H9 (cell line): Measurements from ENCODE around the gene SPATA25. TPM values are rescaled to one million over a fixed set of nuclear protein-coding genes. Genes with fewer than 3 reads are reported as not detected.

ENCODE experiments used
- DNase-seq: peaks from one replicate; pipeline ENCODE4 v3.0.0-alpha.2; 2017
- H2AFZ ChIP-seq: one replicate; pipeline ENCODE4 v1.6.1; 2013; ENCODE audit warnings: mild to moderate bottlenecking, low read length, control low read depth, moderate library complexity
- H2AK5ac ChIP-seq: 2 replicates; pipeline ENCODE4 v1.6.1; 2013; ENCODE audit warnings: low read length, control low read depth, mixed read lengths; ENCODE audit not compliant: insufficient read length
- H2BK120ac ChIP-seq: one replicate; pipeline ENCODE4 v1.6.1; 2013; ENCODE audit warnings: low read depth, mild to moderate bottlenecking, low read length, control low read depth, inconsistent platforms; ENCODE audit not compliant: poor library complexity, severe bottlenecking
- H2BK12ac ChIP-seq: 2 replicates; pipeline ENCODE4 v1.6.1; 2013; ENCODE audit warnings: low read length, control low read depth, mixed read lengths, low read depth; ENCODE audit not compliant: insufficient read length
- H2BK15ac ChIP-seq: 2 replicates; pipeline ENCODE4 v1.6.1; 2013; ENCODE audit warnings: low read depth, low read length, control low read depth
- H2BK20ac ChIP-seq: one replicate; pipeline ENCODE4 v1.6.1; 2013; ENCODE audit warnings: low read depth, mild to moderate bottlenecking, low read length, control low read depth, inconsistent platforms; ENCODE audit not compliant: poor library complexity, severe bottlenecking
- H2BK5ac ChIP-seq: 2 replicates; pipeline ENCODE4 v1.6.1; 2013; ENCODE audit warnings: low read length, control low read depth, mixed read lengths; ENCODE audit not compliant: insufficient read length
- H3K14ac ChIP-seq: 2 replicates; pipeline ENCODE4 v1.6.1; 2013; ENCODE audit warnings: low read length, control low read depth; ENCODE audit not compliant: insufficient read depth
- H3K18ac ChIP-seq: 2 replicates; pipeline ENCODE4 v1.6.1; 2013; ENCODE audit warnings: low read depth, mild to moderate bottlenecking, mixed read lengths, low read length, control low read depth; ENCODE audit not compliant: insufficient read length
- H3K23ac ChIP-seq: 2 replicates; pipeline ENCODE4 v1.6.1; 2013; ENCODE audit warnings: low read length, control low read depth, mixed read lengths, low read depth; ENCODE audit not compliant: insufficient read length
- H3K23me2 ChIP-seq: 2 replicates; pipeline ENCODE4 v1.6.1; 2013; ENCODE audit warnings: low read depth, mild to moderate bottlenecking, mixed read lengths, low read length, control low read depth; ENCODE audit not compliant: insufficient read length, poor library complexity, severe bottlenecking
- H3K27ac ChIP-seq: 2 replicates; pipeline ENCODE4 v1.5.1; 2013; ENCODE audit warnings: low read length, control low read depth, mixed read lengths, low read depth; ENCODE audit not compliant: insufficient read length
- H3K27me3 ChIP-seq: 2 replicates; pipeline ENCODE4 v1.6.1; 2013; ENCODE audit warnings: low read length, control low read depth, inconsistent platforms; ENCODE audit not compliant: insufficient read depth
- H3K4ac ChIP-seq: 2 replicates; pipeline ENCODE4 v1.6.1; 2013; ENCODE audit warnings: low read depth, mild to moderate bottlenecking, control low read depth, inconsistent platforms, low read length, moderate library complexity
- H3K4me1 ChIP-seq: 2 replicates; pipeline ENCODE4 v1.6.1; 2013; ENCODE audit warnings: low read length, control low read depth, inconsistent platforms; ENCODE audit not compliant: insufficient read depth
- H3K4me2 ChIP-seq: 2 replicates; pipeline ENCODE4 v1.6.1; 2013; ENCODE audit warnings: low read length, control low read depth, mixed read lengths; ENCODE audit not compliant: insufficient read length, insufficient read depth
- H3K56ac ChIP-seq: 2 replicates; pipeline ENCODE4 v1.6.1; 2013; ENCODE audit warnings: low read depth, mild to moderate bottlenecking, mixed read lengths, low read length, control low read depth; ENCODE audit not compliant: insufficient read length
- H3K79me1 ChIP-seq: 2 replicates; pipeline ENCODE4 v1.6.1; 2013; ENCODE audit warnings: low read depth, mild to moderate bottlenecking, moderate library complexity, low read length, control low read depth, inconsistent platforms; ENCODE audit not compliant: insufficient read depth, poor library complexity, severe bottlenecking
- H3K79me2 ChIP-seq: 2 replicates; pipeline ENCODE4 v1.6.1; 2013; ENCODE audit warnings: low read length, control low read depth, inconsistent platforms; ENCODE audit not compliant: insufficient read depth
- H3K9ac ChIP-seq: 2 replicates; pipeline ENCODE4 v1.6.1; 2013; ENCODE audit warnings: low read length, control low read depth, mixed read lengths; ENCODE audit not compliant: insufficient read length; ENCODE audit errors: extremely low read depth
- H3K9me3 ChIP-seq: one replicate; pipeline ENCODE4 v1.6.1; 2013; ENCODE audit warnings: low read depth, low read length, inconsistent platforms; ENCODE audit not compliant: control insufficient read depth
- H3T11ph ChIP-seq: one replicate; pipeline ENCODE4 v1.6.1; 2013; ENCODE audit warnings: mild to moderate bottlenecking, low read length, control low read depth, inconsistent platforms
- H4K20me1 ChIP-seq: one replicate; pipeline ENCODE4 v1.6.1; 2013; ENCODE audit not compliant: control insufficient read depth, insufficient read length, insufficient read depth
- H4K5ac ChIP-seq: 2 replicates; pipeline ENCODE4 v1.6.1; 2013; ENCODE audit warnings: low read depth, mild to moderate bottlenecking, mixed read lengths, low read length, control low read depth; ENCODE audit not compliant: insufficient read length
- H4K8ac ChIP-seq: replicated peaks from 2 replicates; pipeline ENCODE4 v1.6.1; 2013; ENCODE audit warnings: low read length, control low read depth, mixed read lengths, low read depth; ENCODE audit not compliant: insufficient read length
- H4K91ac ChIP-seq: 2 replicates; pipeline ENCODE4 v1.6.1; 2013; ENCODE audit warnings: low read depth, mild to moderate bottlenecking, moderate library complexity, mixed read lengths, low read length, control low read depth; ENCODE audit not compliant: insufficient read length
- H3K27ac Mint-ChIP-seq, 3 experiments: 2 replicates in 2 of 3; 3 replicates in 1 of 3; pipeline ENCODE4 v1.8.0; 2020 to 2021; ENCODE audit warnings: mixed read lengths in 3 of 3, mild to moderate bottlenecking in 1 of 3, moderate library complexity in 1 of 3
- H3K27me3 Mint-ChIP-seq: 2 replicates; pipeline ENCODE4 v1.8.0; 2021; ENCODE audit warnings: low read depth, mild to moderate bottlenecking, moderate library complexity, mixed read lengths
- H3K36me3 Mint-ChIP-seq, 3 experiments: 2 replicates in 2 of 3; 3 replicates in 1 of 3; pipeline ENCODE4 v1.8.0; 2020 to 2021; ENCODE audit warnings: low read depth in 3 of 3, mixed read lengths in 3 of 3; ENCODE audit not compliant: insufficient read depth in 1 of 3
- H3K4me1 Mint-ChIP-seq, 2 experiments: 2 replicates each; pipeline ENCODE4 v1.8.0; 2020; ENCODE audit warnings: mixed read lengths in 2 of 2
- H3K4me3 Mint-ChIP-seq, 2 experiments: 2 replicates in 1 of 2; 3 replicates in 1 of 2; pipeline ENCODE4 v1.8.0; 2020 to 2021; ENCODE audit warnings: mild to moderate bottlenecking in 2 of 2, mixed read lengths in 2 of 2, moderate library complexity in 1 of 2
- H3K9me3 Mint-ChIP-seq, 2 experiments: 2 replicates in 1 of 2; 3 replicates in 1 of 2; pipeline ENCODE4 v1.8.0; 2020; ENCODE audit warnings: mild to moderate bottlenecking in 2 of 2, mixed read lengths in 2 of 2, moderate library complexity in 1 of 2
- CTCF ChIP-seq: fragments of 200-600 bp; sonication (generic); conservative IDR thresholded peaks from 3 replicates; pipeline ENCODE4 v1.8.0; 2021; ENCODE audit warnings: antibody characterized with exemption, mild to moderate bottlenecking
- WGBS: extraction: QIAGEN DNeasy Blood & Tissue Kit; methylation state at CpG from one replicate; pipeline ENCODE4 v1.1.7; 2013; ENCODE audit warnings: missing lambda C conversion rate, low lambda C conversion rate, mixed read lengths; ENCODE audit not compliant: insufficient read length; ENCODE audit errors: extremely low coverage; 5-methylcytosine and 5-hydroxymethylcytosine counted together
- total RNA-seq: library from RNA; stranded (reverse); gene quantifications from 2 replicates; pipeline ENCODE4 v1.2.1, GENCODE V29; 2021

SPATA25 gene
- total RNA-seq, 1 experiment from 2014 or later, result 2.4 TPM

- H2BK15ac ChIP-seq, result no peak overlapping the region; the same call in 1 of the 2 replicates
- peaks cover 2% of the 10 kb centered on the region for H4K20me1 ChIP-seq
- no peaks in the 10 kb centered on the region for H3K79me1 ChIP-seq
- no peak overlapping the region for H2AFZ ChIP-seq
- H2BK5ac ChIP-seq, result no peak overlapping the region
- H3K27ac ChIP-seq, result no peak overlapping the region
- H3K56ac ChIP-seq, result no peak overlapping the region
- H3K9me3 ChIP-seq, result no peaks in the 10 kb centered on the region
- H4K5ac ChIP-seq, result no peak overlapping the region
- peaks cover 3% of the 10 kb centered on the region; the same call in 1 of the 2 replicates for H3K79me2 ChIP-seq
- Mint-ChIP-seq H3K36me3 (peaks cover 0 to 7% (median 2%) of the 10 kb centered on the region in 3 experiments; a peak in 3 of 7 replicates), H3K27me3 (no peaks in the 10 kb centered on the region), H3K27ac (no peak overlapping the region; a peak in 1 of 7 replicates), H3K4me3 (no peak overlapping the region; a peak in 1 of 5 replicates), H3K9me3 (no peaks in the 10 kb centered on the region), H3K4me1 (peaks cover 26 to 29% of the 10 kb centered on the region in 2 experiments)
- H3K18ac ChIP-seq, result no peak overlapping the region
- H2BK20ac ChIP-seq, result no peak overlapping the region
- no peaks in the 10 kb centered on the region for H3K27me3 ChIP-seq
- H3T11ph ChIP-seq, result no peak overlapping the region
- TF ChIP-seq CTCF, result no peak
- no peak overlapping the region for H2BK12ac ChIP-seq
- DNase-seq, result no peak
- no peak overlapping the region for H4K91ac ChIP-seq
- H3K4me1 ChIP-seq, result peaks cover 2% of the 10 kb centered on the region; the same call in 1 of the 2 replicates
- H3K9ac ChIP-seq, result no peak overlapping the region
- no peak overlapping the region for H3K4me2 ChIP-seq
- peaks cover 5% of the 10 kb centered on the region for H3K23me2 ChIP-seq
- no peak overlapping the region for H3K4ac ChIP-seq
- no peak overlapping the region for H4K8ac ChIP-seq
- no peak overlapping the region for H3K14ac ChIP-seq
- no peak overlapping the region for H3K23ac ChIP-seq
- WGBS, result no CpG with 5 or more reads among the region's 7 CpGs
- no peak overlapping the region for H2BK120ac ChIP-seq
- no peak overlapping the region for H2AK5ac ChIP-seq
Measured at GRCh38 chr20:45860560-45861220, 26.7 kb downstream of the SPATA25 start.
